Effector memory CD4-positive, alpha-beta T cell (primary cell): ENCODE results near the gene TCEAL4.

Experiments
- DNase-seq, 3 donors: peaks; one replicate each; pipeline ENCODE4 v3.0.0-alpha.2; 2020
- H3K27ac ChIP-seq: 2 replicates; pipeline ENCODE4 v1.7.0; 2013; ENCODE audit warnings: mild to moderate bottlenecking, low read length, moderate library complexity; ENCODE audit not compliant: insufficient read depth, poor library complexity, severe bottlenecking
- H3K27me3 ChIP-seq: replicated peaks from 2 replicates; pipeline ENCODE4 v1.7.0; 2013; ENCODE audit warnings: mild to moderate bottlenecking, low read length; ENCODE audit not compliant: insufficient read depth, control insufficient read depth, poor library complexity, severe bottlenecking
- H3K36me3 ChIP-seq: 2 replicates; pipeline ENCODE4 v1.7.0; 2013; ENCODE audit warnings: mild to moderate bottlenecking, low read length, moderate library complexity; ENCODE audit not compliant: control insufficient read depth, insufficient read depth
- H3K4me1 ChIP-seq: 2 replicates; pipeline ENCODE4 v1.7.0; 2013; ENCODE audit warnings: low read length, mild to moderate bottlenecking; ENCODE audit not compliant: control insufficient read depth, insufficient read depth, poor library complexity, severe bottlenecking
- H3K4me3 ChIP-seq: 2 replicates; pipeline ENCODE4 v1.7.0; 2013; ENCODE audit warnings: low read length, low read depth, mild to moderate bottlenecking; ENCODE audit not compliant: insufficient read depth, poor library complexity, severe bottlenecking
- H3K9me3 ChIP-seq: 2 replicates; pipeline ENCODE4 v1.7.0; 2013; ENCODE audit warnings: mild to moderate bottlenecking, low read length, moderate library complexity; ENCODE audit not compliant: control insufficient read depth

The TCEAL4 gene

GRCh38 chrX:103554687-103555424 lies 30.5 kb upstream of the TCEAL4 start:
- Histone ChIP-seq H3K27ac (no peak overlapping the region), H3K27me3 (no peaks in the 10 kb centered on the region), H3K4me1 (no peaks in the 10 kb centered on the region), H3K4me3 (peak overlapping the region; percentile 33), H3K36me3 (no peaks in the 10 kb centered on the region), H3K9me3 (no peaks in the 10 kb centered on the region)
- DNase-seq: peak; percentile 24 to 44 (median 33)

- DNase-seq: no peak
- H3K9me3 ChIP-seq: no peaks in the 10 kb centered on the region
- H3K27ac ChIP-seq: no peak overlapping the region
- no peak overlapping the region for H3K4me3 ChIP-seq
- H3K36me3 ChIP-seq: no peaks in the 10 kb centered on the region
- no peaks in the 10 kb centered on the region for H3K4me1 ChIP-seq
- no peaks in the 10 kb centered on the region for H3K27me3 ChIP-seq
Measured at GRCh38 chrX:103556963-103557612, 28.2 kb upstream of the TCEAL4 start.

- H3K27me3 ChIP-seq: no peaks in the 10 kb centered on the region
- no peaks in the 10 kb centered on the region for H3K36me3 ChIP-seq
- H3K4me1 ChIP-seq: no peaks in the 10 kb centered on the region
- H3K9me3 ChIP-seq: no peaks in the 10 kb centered on the region
- no peak overlapping the region for H3K4me3 ChIP-seq
- no peak for DNase-seq
- H3K27ac ChIP-seq: no peak overlapping the region
Measured at GRCh38 chrX:103560256-103560655, 25.1 kb upstream of the TCEAL4 start.

DNA sequence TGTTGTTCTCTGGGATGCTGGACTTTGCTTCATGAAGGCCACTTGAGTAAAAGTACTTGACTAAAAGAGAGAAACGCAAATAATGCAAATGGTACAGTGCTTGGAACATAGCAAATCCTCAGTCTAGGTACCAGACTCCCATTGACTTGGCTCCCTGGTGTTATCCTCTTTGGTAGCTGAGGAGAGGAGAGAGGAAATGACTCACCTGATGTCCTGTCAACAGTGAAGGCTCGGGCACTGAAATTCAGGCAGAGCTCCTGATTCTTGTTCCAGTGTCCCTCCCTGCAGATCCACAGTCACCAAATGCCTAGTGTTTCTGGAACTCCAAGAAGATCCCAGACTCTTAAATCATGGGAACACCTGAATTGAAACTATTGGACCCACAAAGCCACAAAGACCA lies 22.5 kb upstream of the TCEAL4 start:
- Histone ChIP-seq H3K27ac (no peak overlapping the region), H3K36me3 (no peaks in the 10 kb centered on the region), H3K9me3 (no peaks in the 10 kb centered on the region), H3K4me1 (no peaks in the 10 kb centered on the region), H3K27me3 (no peaks in the 10 kb centered on the region), H3K4me3 (no peak overlapping the region)
- no peak for DNase-seq

GRCh38 chrX:103565197-103565596 lies 20.1 kb upstream of the TCEAL4 start:
- no peaks in the 10 kb centered on the region for H3K27me3 ChIP-seq
- no peaks in the 10 kb centered on the region for H3K36me3 ChIP-seq
- no peak overlapping the region for H3K4me3 ChIP-seq
- DNase-seq: no peak
- no peaks in the 10 kb centered on the region for H3K4me1 ChIP-seq
- H3K27ac ChIP-seq: no peak overlapping the region
- H3K9me3 ChIP-seq: no peaks in the 10 kb centered on the region

DNA sequence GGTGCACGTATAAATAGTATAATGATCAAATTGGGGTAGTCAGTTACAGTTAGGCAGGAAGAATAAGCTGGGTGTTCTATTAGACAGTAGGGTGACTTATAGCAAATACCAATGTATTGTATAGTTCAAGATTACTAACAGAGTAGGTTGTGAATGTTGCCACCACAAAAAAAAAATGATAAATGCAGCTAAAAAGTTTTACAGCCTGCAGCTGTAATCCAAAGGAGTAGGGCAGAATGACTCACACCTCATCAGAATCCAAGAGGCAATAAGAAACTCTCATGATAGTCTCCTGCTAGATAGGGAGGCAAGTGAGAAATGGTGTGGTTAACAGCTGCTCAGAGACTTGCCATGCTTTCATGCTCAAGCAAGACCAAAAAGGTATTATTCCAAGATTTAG lies 19.6 kb upstream of the TCEAL4 start:
- Histone ChIP-seq H3K36me3 (no peaks in the 10 kb centered on the region), H3K4me3 (no peak overlapping the region), H3K4me1 (no peaks in the 10 kb centered on the region), H3K27ac (no peak overlapping the region), H3K27me3 (no peaks in the 10 kb centered on the region), H3K9me3 (no peaks in the 10 kb centered on the region)
- no peak for DNase-seq

DNA sequence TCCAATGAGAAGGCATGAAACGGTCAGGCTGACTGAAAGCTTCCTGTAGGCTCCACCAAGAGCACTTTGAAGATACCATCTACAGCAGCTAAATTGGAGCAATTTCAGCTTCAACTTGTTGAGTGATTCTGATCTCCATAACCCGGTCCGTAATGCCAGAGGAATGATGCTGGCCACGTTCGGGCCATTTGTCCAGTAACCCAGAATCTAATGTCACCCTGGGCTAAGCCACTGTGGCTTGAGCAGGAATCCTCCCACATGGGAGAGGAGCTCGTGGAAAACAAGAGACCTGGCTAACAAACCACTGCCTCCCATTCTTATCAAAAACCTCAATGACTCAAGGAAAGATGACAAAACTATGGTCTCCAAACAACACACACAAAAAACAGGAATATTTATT lies 14.2 kb upstream of the TCEAL4 start:
- H3K27me3 ChIP-seq: no peaks in the 10 kb centered on the region
- no peak for DNase-seq
- no peaks in the 10 kb centered on the region for H3K9me3 ChIP-seq
- H3K4me3 ChIP-seq: no peak overlapping the region
- H3K36me3 ChIP-seq: no peaks in the 10 kb centered on the region
- H3K4me1 ChIP-seq: no peaks in the 10 kb centered on the region
- no peak overlapping the region for H3K27ac ChIP-seq

DNA sequence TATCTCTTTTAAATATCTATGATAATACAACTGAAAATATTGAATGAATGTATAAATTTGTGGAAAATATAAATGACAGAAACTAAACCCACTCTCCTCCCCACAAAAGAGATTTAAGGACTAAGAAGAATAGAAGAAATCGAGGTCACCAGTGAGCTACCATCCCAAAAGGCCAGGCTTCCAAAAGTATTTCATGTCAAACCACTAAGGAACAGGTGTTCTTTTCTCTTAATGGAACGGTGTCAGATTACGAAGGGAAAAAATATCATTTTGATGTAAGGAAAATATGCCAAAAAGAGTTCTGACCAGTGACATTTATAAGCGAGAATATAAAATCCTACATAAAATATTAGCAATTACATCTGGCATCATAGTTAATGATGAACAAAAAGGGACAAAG lies 13.6 kb upstream of the TCEAL4 start:
- Histone ChIP-seq H3K4me3 (no peak overlapping the region), H3K4me1 (no peaks in the 10 kb centered on the region), H3K9me3 (no peaks in the 10 kb centered on the region), H3K36me3 (no peaks in the 10 kb centered on the region), H3K27me3 (no peaks in the 10 kb centered on the region), H3K27ac (no peak overlapping the region)
- DNase-seq: no peak

DNA sequence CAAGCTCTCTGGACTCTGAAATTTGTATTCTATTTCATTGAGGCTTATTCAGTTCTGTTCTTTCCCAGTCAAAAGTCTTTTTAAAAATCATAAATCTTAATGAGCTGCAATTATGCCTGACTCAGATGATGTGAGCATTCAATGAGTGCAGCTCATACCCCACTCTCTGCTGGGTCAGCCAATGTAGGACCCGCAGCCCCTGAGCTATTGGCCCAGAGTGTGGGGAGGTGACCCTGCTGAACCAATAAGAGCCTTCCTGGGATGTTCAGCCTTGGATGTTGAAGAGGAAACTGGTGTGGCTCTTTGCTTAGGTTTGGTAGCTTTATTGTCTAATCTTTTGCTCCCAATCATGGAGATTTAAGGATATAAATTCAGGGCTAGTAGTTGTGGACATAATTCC lies 12.1 kb upstream of the TCEAL4 start:
- Histone ChIP-seq H3K27me3 (no peaks in the 10 kb centered on the region), H3K36me3 (no peaks in the 10 kb centered on the region), H3K27ac (no peak overlapping the region), H3K9me3 (no peaks in the 10 kb centered on the region), H3K4me1 (no peaks in the 10 kb centered on the region), H3K4me3 (no peak overlapping the region)
- DNase-seq: no peak

GRCh38 chrX:103584596-103584995 lies 719 bp upstream of the TCEAL4 start:
- DNase-seq: no peak
- no peaks in the 10 kb centered on the region for H3K9me3 ChIP-seq
- H3K36me3 ChIP-seq: no peaks in the 10 kb centered on the region
- no peaks in the 10 kb centered on the region for H3K27me3 ChIP-seq
- H3K27ac ChIP-seq: no peak overlapping the region
- no peaks in the 10 kb centered on the region for H3K4me1 ChIP-seq
- H3K4me3 ChIP-seq: no peak overlapping the region
